H9 (cell line): ENCODE results near the gene PKN1. TPM values are rescaled to one million over a fixed set of nuclear protein-coding genes. Genes with fewer than 3 reads are reported as not detected.
A peak's percentile ranks its signal among the peaks of the same experiment; 100 is the strongest.

Experiments used
- DNase-seq: peaks from one replicate; pipeline ENCODE4 v3.0.0-alpha.2; 2017
- H2AFZ ChIP-seq: one replicate; pipeline ENCODE4 v1.6.1; 2013; ENCODE audit warnings: mild to moderate bottlenecking, low read length, control low read depth, moderate library complexity
- H2AK5ac ChIP-seq: 2 replicates; pipeline ENCODE4 v1.6.1; 2013; ENCODE audit warnings: low read length, control low read depth, mixed read lengths; ENCODE audit not compliant: insufficient read length
- H2BK120ac ChIP-seq: one replicate; pipeline ENCODE4 v1.6.1; 2013; ENCODE audit warnings: low read depth, mild to moderate bottlenecking, low read length, control low read depth, inconsistent platforms; ENCODE audit not compliant: poor library complexity, severe bottlenecking
- H2BK12ac ChIP-seq: 2 replicates; pipeline ENCODE4 v1.6.1; 2013; ENCODE audit warnings: low read length, control low read depth, mixed read lengths, low read depth; ENCODE audit not compliant: insufficient read length
- H2BK15ac ChIP-seq: 2 replicates; pipeline ENCODE4 v1.6.1; 2013; ENCODE audit warnings: low read depth, low read length, control low read depth
- H2BK20ac ChIP-seq: one replicate; pipeline ENCODE4 v1.6.1; 2013; ENCODE audit warnings: low read depth, mild to moderate bottlenecking, low read length, control low read depth, inconsistent platforms; ENCODE audit not compliant: poor library complexity, severe bottlenecking
- H2BK5ac ChIP-seq: 2 replicates; pipeline ENCODE4 v1.6.1; 2013; ENCODE audit warnings: low read length, control low read depth, mixed read lengths; ENCODE audit not compliant: insufficient read length
- H3K14ac ChIP-seq: 2 replicates; pipeline ENCODE4 v1.6.1; 2013; ENCODE audit warnings: low read length, control low read depth; ENCODE audit not compliant: insufficient read depth
- H3K18ac ChIP-seq: 2 replicates; pipeline ENCODE4 v1.6.1; 2013; ENCODE audit warnings: low read depth, mild to moderate bottlenecking, mixed read lengths, low read length, control low read depth; ENCODE audit not compliant: insufficient read length
- H3K23ac ChIP-seq: 2 replicates; pipeline ENCODE4 v1.6.1; 2013; ENCODE audit warnings: low read length, control low read depth, mixed read lengths, low read depth; ENCODE audit not compliant: insufficient read length
- H3K23me2 ChIP-seq: 2 replicates; pipeline ENCODE4 v1.6.1; 2013; ENCODE audit warnings: low read depth, mild to moderate bottlenecking, mixed read lengths, low read length, control low read depth; ENCODE audit not compliant: insufficient read length, poor library complexity, severe bottlenecking
- H3K27ac ChIP-seq: 2 replicates; pipeline ENCODE4 v1.5.1; 2013; ENCODE audit warnings: low read length, control low read depth, mixed read lengths, low read depth; ENCODE audit not compliant: insufficient read length
- H3K27me3 ChIP-seq: 2 replicates; pipeline ENCODE4 v1.6.1; 2013; ENCODE audit warnings: low read length, control low read depth, inconsistent platforms; ENCODE audit not compliant: insufficient read depth
- H3K4ac ChIP-seq: 2 replicates; pipeline ENCODE4 v1.6.1; 2013; ENCODE audit warnings: low read depth, mild to moderate bottlenecking, control low read depth, inconsistent platforms, low read length, moderate library complexity
- H3K4me1 ChIP-seq: 2 replicates; pipeline ENCODE4 v1.6.1; 2013; ENCODE audit warnings: low read length, control low read depth, inconsistent platforms; ENCODE audit not compliant: insufficient read depth
- H3K4me2 ChIP-seq: 2 replicates; pipeline ENCODE4 v1.6.1; 2013; ENCODE audit warnings: low read length, control low read depth, mixed read lengths; ENCODE audit not compliant: insufficient read length, insufficient read depth
- H3K56ac ChIP-seq: 2 replicates; pipeline ENCODE4 v1.6.1; 2013; ENCODE audit warnings: low read depth, mild to moderate bottlenecking, mixed read lengths, low read length, control low read depth; ENCODE audit not compliant: insufficient read length
- H3K79me1 ChIP-seq: 2 replicates; pipeline ENCODE4 v1.6.1; 2013; ENCODE audit warnings: low read depth, mild to moderate bottlenecking, moderate library complexity, low read length, control low read depth, inconsistent platforms; ENCODE audit not compliant: insufficient read depth, poor library complexity, severe bottlenecking
- H3K79me2 ChIP-seq: 2 replicates; pipeline ENCODE4 v1.6.1; 2013; ENCODE audit warnings: low read length, control low read depth, inconsistent platforms; ENCODE audit not compliant: insufficient read depth
- H3K9ac ChIP-seq: 2 replicates; pipeline ENCODE4 v1.6.1; 2013; ENCODE audit warnings: low read length, control low read depth, mixed read lengths; ENCODE audit not compliant: insufficient read length; ENCODE audit errors: extremely low read depth
- H3K9me3 ChIP-seq: one replicate; pipeline ENCODE4 v1.6.1; 2013; ENCODE audit warnings: low read depth, low read length, inconsistent platforms; ENCODE audit not compliant: control insufficient read depth
- H3T11ph ChIP-seq: one replicate; pipeline ENCODE4 v1.6.1; 2013; ENCODE audit warnings: mild to moderate bottlenecking, low read length, control low read depth, inconsistent platforms
- H4K20me1 ChIP-seq: one replicate; pipeline ENCODE4 v1.6.1; 2013; ENCODE audit not compliant: control insufficient read depth, insufficient read length, insufficient read depth
- H4K5ac ChIP-seq: 2 replicates; pipeline ENCODE4 v1.6.1; 2013; ENCODE audit warnings: low read depth, mild to moderate bottlenecking, mixed read lengths, low read length, control low read depth; ENCODE audit not compliant: insufficient read length
- H4K8ac ChIP-seq: replicated peaks from 2 replicates; pipeline ENCODE4 v1.6.1; 2013; ENCODE audit warnings: low read length, control low read depth, mixed read lengths, low read depth; ENCODE audit not compliant: insufficient read length
- H4K91ac ChIP-seq: 2 replicates; pipeline ENCODE4 v1.6.1; 2013; ENCODE audit warnings: low read depth, mild to moderate bottlenecking, moderate library complexity, mixed read lengths, low read length, control low read depth; ENCODE audit not compliant: insufficient read length
- H3K27ac Mint-ChIP-seq, 3 experiments: 2 replicates in 2 of 3; 3 replicates in 1 of 3; pipeline ENCODE4 v1.8.0; 2020 to 2021; ENCODE audit warnings: mixed read lengths in 3 of 3, mild to moderate bottlenecking in 1 of 3, moderate library complexity in 1 of 3
- H3K27me3 Mint-ChIP-seq: 2 replicates; pipeline ENCODE4 v1.8.0; 2021; ENCODE audit warnings: low read depth, mild to moderate bottlenecking, moderate library complexity, mixed read lengths
- H3K36me3 Mint-ChIP-seq, 3 experiments: 2 replicates in 2 of 3; 3 replicates in 1 of 3; pipeline ENCODE4 v1.8.0; 2020 to 2021; ENCODE audit warnings: low read depth in 3 of 3, mixed read lengths in 3 of 3; ENCODE audit not compliant: insufficient read depth in 1 of 3
- H3K4me1 Mint-ChIP-seq, 2 experiments: 2 replicates each; pipeline ENCODE4 v1.8.0; 2020; ENCODE audit warnings: mixed read lengths in 2 of 2
- H3K4me3 Mint-ChIP-seq, 2 experiments: 2 replicates in 1 of 2; 3 replicates in 1 of 2; pipeline ENCODE4 v1.8.0; 2020 to 2021; ENCODE audit warnings: mild to moderate bottlenecking in 2 of 2, mixed read lengths in 2 of 2, moderate library complexity in 1 of 2
- H3K9me3 Mint-ChIP-seq, 2 experiments: 2 replicates in 1 of 2; 3 replicates in 1 of 2; pipeline ENCODE4 v1.8.0; 2020; ENCODE audit warnings: mild to moderate bottlenecking in 2 of 2, mixed read lengths in 2 of 2, moderate library complexity in 1 of 2
- CTCF ChIP-seq: fragments of 200-600 bp; sonication (generic); conservative IDR thresholded peaks from 3 replicates; pipeline ENCODE4 v1.8.0; 2021; ENCODE audit warnings: antibody characterized with exemption, mild to moderate bottlenecking
- WGBS: extraction: QIAGEN DNeasy Blood & Tissue Kit; methylation state at CpG from one replicate; pipeline ENCODE4 v1.1.7; 2013; ENCODE audit warnings: missing lambda C conversion rate, low lambda C conversion rate, mixed read lengths; ENCODE audit not compliant: insufficient read length; ENCODE audit errors: extremely low coverage; 5-methylcytosine and 5-hydroxymethylcytosine counted together
- total RNA-seq: library from RNA; stranded (reverse); gene quantifications from 2 replicates; pipeline ENCODE4 v1.2.1, GENCODE V29; 2021

PKN1 gene
- total RNA-seq, 1 experiment from 2014 or later: 159 TPM

GRCh38 chr19:14517446-14517839 is 84.3 kb downstream of the PKN1 start:
- Histone ChIP-seq H3K23me2 (peaks cover 9% of the 10 kb centered on the region), H2AK5ac (no peak overlapping the region), H3K4me1 (no peaks in the 10 kb centered on the region), H3T11ph (no peak overlapping the region), H3K9ac (peak overlapping the region; percentile 80), H2BK12ac (no peak overlapping the region), H3K56ac (no peak overlapping the region), H2AFZ (no peak overlapping the region), H2BK5ac (no peak overlapping the region), H2BK120ac (no peak overlapping the region), H3K23ac (no peak overlapping the region), H3K79me1 (peaks cover 9% of the 10 kb centered on the region), H3K79me2 (peaks cover 14% of the 10 kb centered on the region; the same call in 1 of the 2 replicates), H4K5ac (no peak overlapping the region), H4K20me1 (no peaks in the 10 kb centered on the region), H4K91ac (no peak overlapping the region), H3K18ac (no peak overlapping the region), H3K4me2 (peak overlapping the region; percentile 88), H3K14ac (no peak overlapping the region; the same call in 1 of the 2 replicates), H3K9me3 (no peaks in the 10 kb centered on the region), H4K8ac (no peak overlapping the region), H3K4ac (no peak overlapping the region), H2BK20ac (no peak overlapping the region), H3K27ac (no peak overlapping the region), H3K27me3 (no peaks in the 10 kb centered on the region), H2BK15ac (no peak overlapping the region)
- WGBS: no CpG with 5 or more reads among the region's 32 CpGs
- H3K27ac Mint-ChIP-seq: peak overlapping the region; percentile 39 to 72 (median 59); a peak in 3 of 7 replicates
- H3K4me1 Mint-ChIP-seq: peaks cover 26 to 31% of the 10 kb centered on the region in 2 experiments
- no peak for DNase-seq
- peaks cover 27 to 36% (median 32%) of the 10 kb centered on the region in 3 experiments; a peak in 6 of 7 replicates for H3K36me3 Mint-ChIP-seq
- peak overlapping the region; percentile 91 to 94 for H3K4me3 Mint-ChIP-seq
- no peaks in the 10 kb centered on the region for H3K9me3 Mint-ChIP-seq
- peaks cover 1% of the 10 kb centered on the region; the same call in 1 of the 2 replicates for H3K27me3 Mint-ChIP-seq
- no peak for TF ChIP-seq CTCF
